DMS 273 treated with DMSO at 0.1 percent for 48 hours (cell line): ENCODE data around the gene PDZD7.
"Not testable (repeated sequence)": the region's sequence is repeated elsewhere in the genome, so short reads cannot be mapped to it uniquely, and the experiment has no call there.

Experiments used
- DNase-seq: peaks from one replicate; lab custom pipeline; 2025; lab: John Stamatoyannopoulos, UW

The PDZD7 gene

DNA sequence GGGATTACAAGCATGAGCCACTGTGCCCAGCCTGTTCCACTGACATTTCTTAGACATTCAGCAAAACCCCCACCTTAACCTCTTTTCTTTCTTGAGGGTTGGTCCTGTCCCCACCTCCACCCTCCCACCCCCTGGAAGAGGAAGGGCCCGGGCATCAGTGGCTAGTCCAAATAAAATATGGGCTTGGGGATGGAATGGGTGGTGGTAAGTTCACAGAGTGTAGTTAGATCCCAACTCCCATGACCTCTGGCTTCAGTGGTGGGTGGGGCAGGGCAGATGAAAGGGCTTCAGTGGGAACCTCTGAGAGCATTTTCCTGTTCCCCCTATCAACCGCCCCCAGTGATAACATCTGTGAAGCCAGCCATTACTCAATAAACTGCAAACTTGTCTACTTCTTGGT is 9.9 kb upstream of the PDZD7 start:
- DNase-seq = no peak

DNA sequence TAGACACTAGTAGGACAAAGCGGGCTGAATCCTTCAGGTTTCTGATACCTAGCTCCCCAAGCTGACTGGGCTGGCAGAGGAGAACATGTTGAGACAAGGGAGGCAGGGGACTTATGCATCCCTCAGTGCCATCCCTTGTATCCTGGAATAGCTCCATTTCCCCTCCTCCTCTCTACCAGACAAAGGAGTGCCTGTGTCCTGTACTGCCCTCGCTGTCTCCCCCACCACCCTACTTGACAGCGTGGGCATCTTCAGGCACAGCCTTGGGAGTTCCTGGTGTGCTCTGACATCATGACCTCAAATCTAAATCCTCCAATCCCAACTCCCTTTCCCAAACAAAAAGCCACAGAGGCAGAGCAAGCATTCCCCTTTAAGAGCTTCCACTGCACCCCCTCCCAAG is 9.1 kb upstream of the PDZD7 start:
- no peak for DNase-seq

DNA sequence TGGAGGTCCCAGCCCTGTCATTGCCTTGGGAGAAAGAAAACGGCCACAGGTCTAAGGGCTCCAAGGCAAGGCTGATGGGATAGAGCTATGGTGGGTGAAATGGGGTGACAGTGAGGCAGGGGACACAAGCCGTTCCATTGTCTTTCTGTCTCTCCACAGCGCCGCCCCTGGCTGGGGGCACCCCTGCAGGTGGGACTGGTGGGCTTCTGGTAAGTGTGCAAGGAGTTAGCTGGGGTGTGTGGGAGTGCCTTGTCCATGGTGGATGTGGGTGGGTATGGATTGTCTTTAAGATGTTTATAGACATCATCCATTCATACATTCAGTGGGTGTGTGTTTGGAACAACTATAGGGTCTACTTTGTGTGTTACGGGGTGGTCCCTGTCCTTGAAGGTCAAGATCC is 7.6 kb upstream of the PDZD7 start:
- no peak for DNase-seq

DNA sequence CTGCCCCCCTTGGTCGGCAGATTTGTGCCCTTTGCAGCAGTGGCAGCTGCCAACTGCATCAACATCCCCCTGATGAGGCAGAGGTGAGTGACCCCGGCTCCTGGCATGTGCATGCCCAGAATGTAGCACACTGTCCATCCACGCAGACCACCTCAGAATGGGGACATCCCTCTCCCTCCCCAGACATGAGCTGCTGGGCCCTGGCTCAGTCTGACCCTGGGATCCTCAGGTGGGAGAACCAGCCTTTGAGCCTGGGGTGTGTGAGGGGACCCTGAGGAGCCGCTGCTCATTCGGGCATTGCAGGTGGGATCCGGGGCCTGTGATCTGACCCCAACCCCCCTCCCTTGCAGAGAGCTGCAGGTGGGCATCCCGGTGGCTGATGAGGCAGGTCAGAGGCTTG is 5.8 kb upstream of the PDZD7 start:
- DNase-seq = no peak

DNA sequence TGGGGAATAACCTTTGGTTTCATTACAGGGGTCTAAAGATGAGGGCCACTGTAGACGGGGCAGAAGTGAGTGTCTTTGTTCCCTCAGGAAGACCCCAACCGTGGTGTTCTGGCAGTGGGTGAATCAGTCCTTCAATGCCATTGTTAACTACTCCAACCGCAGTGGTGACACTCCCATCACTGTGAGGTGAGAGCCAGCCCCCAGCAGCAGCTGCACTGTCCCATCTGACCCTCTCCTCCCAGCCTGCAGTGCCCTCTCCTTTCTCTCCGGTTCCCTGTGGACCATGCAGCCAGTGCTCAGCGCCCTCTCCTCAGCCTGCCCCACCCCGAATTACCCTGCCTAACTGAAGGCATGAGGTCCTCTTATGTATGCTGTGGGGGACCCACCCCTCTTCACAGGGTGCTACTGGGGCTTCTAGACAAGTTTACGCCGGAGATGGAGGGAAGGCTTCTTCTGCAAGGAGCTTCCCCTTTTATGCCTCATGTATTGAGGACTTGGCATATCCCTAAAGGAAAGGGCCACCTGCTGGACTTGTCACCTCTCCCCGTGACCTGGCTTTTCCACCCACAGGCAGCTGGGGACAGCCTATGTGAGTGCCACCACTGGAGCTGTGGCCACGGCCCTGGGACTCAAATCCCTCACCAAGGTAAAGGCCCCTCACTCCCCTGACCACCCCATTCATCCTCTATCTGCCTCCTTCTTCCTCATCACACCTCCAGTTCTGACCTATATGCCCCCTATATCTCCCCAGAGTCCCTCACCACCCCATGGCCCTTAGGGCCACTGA is 5.2 kb upstream of the PDZD7 start:
- no peak for DNase-seq

DNA sequence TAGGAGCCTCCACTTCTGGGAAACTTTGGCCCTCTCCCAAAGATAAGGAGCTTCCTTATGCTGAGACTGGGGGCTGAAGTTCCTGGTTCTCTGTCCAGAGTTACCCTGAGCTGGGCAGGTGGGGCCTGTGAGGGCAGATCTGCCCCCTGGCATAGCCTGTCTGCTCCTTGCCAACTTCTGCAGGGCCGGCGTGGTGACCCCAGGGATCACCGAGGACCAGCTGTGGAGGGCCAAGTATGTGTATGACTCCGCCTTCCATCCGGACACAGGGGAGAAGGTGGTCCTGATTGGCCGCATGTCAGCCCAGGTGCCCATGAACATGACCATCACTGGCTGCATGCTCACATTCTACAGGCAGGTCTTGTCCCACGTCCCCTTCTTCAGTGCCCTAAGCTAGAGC is 4.4 kb upstream of the PDZD7 start:
- DNase-seq = no peak

DNA sequence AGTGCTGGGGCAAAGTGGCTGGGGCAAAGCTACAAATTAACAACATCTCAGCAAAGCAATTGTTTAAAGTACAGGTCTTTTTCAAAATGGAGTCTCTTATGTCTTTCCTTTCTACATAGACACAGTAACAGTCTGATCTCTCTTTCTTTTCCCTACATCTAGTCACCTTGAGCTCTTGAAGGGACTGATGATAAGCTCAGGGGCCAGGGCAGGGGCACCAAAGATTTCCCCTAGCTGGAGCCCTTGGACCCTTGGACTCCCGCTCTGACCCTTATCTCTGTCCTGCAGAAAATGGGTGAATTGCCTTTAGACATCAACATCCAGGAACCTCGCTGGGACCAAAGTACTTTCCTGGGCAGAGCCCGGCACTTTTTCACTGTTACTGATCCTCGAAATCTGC is 3.5 kb upstream of the PDZD7 start:
- not testable (repeated sequence) for DNase-seq

DNA sequence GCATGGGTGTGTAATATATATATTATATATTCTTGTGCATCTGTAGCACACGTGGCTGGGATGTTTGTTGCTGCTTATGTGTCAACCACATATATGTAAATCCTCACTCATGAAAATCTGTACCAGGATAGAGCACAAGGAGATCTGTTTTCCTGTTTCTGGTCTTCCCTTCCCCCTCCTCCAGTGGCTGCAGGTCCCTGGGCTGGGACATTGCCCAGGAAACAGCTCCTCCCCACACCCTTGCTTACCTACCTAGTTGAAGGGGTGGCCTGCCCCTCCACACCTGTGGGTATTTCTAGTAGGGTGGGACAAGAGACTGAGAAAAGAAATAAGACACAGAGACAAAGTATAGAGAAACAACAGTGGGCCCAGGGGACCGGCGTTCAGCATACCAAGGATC is 2.3 kb upstream of the PDZD7 start:
- no peak for DNase-seq

DNA sequence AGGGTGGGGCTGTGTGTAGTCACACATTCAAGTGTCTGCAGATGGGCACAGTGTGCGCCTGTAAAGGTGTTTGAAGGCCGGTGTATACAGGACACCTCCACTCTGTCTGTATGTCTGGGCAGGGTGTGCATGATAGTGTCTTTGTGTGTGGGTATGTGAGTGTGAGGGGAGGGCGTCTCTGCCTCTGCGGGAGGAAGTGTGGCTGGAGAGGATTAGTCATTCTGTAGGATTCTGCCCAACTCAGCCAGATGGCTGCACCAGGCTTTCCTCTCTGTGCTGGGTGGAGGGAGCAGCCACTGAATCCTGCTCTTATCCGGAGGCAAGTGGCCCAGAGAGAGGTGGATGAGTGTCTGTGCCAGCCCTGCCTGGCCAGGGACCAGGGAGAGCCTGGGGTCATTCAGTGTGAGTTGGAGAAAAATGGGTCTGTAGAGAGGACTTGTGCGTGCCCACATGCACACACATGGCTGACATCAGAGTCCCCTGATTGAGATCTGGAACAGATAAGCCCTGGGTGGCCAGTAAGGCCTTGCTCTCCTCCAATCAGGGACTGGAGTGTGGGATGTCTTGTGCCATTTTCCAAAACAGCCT is 1.8 kb upstream of the PDZD7 start:
- DNase-seq = peak; percentile 76

DNA sequence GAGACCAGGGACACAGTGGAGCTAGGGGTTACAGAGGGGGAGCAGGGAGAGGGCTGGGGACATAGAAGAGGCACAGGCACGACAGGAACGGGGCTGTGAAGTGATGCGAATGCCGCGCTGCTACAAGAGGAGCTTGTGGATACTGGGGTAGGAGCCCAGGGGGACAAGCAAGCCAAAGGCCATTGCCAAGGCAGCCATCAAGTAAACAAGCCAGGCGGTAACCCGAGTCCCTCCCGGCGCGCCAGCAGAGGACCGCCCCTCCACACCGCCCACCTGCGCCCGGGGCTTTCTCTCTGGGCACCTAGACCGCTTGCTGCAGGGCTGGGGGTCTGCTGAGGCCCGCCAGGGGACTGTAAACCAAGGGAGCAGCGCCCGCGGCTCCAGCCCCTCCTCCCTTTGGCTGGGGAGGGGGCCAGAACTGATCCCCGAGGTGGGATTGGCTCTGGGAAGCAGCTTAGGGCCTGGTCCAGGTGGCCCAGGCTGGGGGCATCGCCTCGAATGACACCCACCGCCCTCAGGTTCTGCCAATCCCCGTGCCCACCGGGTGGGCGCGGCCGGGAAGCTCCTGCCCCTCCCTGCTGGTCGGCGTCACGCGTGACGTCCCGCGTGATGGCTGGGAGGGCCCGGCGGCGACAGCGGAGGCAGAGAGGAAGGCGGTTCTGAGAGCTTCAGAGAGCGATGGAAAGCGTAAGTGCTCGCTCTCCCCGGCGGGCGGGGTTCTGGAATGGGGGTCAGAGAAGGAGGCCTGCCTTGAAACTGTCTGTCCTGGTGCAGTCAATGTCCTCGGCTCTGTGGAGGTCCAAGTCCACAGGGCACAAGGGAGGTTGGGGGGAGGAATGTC is 1.1 kb upstream of the PDZD7 start:
- DNase-seq = no peak

DNA sequence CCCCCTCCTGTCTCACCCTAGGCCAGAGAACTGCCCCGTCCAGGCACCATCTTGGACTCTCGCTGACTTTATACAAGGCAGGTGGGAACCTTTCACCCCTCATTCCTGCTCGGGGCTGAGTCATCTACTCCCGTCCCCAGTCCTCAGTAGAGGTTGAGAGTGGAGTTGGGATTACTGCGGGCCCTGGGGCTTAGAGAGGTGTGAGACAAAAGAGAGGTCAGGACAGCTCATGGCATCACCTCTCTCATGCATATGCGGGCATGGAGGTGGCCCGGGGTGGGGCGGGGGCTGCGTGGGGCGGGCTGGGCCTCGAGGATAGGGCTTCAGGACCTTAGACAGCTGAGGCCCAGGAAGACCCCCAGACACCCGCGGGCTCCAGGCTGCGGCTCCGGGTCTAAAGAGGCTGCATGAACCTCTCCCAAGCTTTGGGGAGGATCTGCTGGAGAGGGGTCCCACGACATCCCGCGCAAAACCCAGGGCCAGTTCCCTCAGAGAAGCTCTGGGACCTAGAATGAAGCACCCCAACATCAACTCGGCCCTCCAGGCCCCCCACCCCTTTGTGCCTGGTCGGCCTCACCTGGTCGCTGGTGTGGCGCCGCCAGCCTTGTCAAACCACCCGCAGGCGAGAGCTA is 317 bp downstream of the PDZD7 start:
- no peak for DNase-seq

DNA sequence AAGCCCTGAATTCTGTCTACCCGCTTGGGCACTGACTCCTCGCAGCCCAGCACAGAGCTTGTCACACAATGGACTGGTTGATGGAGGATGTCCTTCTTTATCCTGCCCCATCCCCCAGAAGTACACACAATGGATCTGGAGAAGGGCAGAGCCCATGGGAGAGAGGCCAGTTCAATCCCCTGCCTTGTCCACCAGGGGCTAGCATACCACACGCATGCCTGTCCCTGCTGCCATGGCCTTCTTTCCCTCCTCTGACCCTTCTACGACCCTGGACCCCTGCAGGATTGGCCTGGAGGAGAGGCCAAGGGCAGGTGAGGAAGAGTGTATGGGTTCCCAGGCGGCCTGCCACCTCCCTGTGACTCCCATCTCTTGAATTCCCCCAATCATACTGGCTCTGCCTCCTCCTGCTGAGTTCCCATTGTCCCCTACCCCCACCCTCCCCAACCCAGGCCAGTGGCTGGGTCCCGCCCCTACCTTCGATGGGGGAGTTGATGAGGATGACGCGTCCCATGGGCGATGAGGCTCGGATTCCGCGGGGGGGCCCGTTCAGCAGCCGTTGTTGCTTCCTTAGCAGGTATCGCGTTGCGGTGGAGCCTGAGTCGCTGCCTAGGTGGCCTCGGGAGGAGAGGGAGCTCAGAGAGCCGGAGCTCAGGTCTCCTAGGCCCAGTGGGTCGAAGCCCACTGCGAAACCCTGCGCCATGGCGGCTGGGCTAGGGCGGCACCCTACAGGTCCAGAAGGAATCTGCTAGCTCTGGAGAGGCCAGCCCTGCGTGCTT is 1.2 kb downstream of the PDZD7 start:
- no peak for DNase-seq

DNA sequence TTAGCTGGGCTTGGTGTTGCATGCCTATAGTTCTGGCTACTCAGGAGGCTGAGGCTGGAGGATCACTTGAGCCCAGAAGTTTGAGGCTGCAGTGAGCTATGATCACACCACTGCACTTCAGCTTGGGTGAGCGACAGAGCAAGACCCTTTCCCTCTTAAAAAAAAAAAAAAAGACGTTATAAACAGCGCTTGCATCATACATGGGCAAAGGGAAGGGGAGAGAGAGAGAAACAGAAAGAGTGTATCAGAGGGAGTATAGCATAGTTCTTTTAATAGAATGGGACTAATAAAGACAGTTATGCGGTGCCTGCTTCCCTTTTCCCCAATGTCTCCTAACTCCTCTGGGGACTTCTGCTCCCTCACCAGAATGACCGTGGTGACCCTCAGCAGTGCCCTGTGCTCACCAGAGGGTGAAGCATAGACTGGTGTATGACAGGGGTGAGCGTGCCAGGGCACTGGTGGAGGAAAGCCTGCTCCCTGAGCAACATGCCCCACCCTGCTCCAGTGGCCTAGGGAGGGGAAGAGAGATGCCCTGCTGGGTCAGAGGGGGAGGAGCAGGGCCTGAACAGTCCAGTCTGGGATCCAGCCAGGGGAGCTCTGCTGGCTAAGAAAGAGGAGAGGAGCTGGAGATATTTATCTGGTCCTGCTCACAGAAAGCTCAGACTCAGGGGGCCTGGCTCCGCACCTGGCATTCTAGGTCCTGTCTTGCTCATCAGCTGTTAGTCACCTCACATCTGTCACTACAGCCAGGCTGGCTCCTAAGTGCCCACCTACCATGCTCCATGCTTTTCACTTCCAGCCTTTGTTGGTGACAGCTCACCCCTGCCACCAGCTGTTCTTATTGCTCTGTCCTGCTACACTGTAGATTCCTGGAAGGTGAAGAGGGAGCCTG is 2.2 kb downstream of the PDZD7 start:
- no peak for DNase-seq

DNA sequence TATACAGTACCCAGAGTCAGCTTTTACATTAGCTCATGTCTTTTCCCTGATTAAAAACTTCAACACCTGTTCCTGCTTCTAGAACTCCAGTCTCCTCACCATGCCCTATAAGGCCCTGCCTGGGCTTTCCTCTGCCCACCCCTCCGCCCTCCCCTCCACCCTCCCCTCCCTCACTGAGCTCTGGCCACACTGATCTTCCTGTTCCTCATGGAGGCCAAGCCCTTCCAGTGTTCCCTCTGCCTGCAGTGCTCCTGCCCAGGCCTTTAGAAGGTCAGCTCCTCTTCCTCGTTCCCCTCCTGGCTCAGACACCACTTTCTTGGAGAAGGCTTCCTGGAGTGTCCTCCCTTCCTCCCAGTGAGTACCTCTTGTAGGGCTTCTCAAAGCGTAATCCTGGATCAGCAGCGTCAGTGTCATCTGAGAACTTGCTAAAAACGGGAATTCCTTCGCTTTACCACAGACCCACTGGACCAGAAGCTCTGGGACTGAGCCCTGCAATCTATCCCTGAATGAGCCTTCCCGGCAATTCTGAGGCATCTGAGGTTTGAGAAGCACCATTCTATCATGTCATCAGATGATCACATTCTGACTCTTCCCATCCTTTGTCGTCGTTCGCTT is 3.7 kb downstream of the PDZD7 start:
- no peak for DNase-seq

DNA sequence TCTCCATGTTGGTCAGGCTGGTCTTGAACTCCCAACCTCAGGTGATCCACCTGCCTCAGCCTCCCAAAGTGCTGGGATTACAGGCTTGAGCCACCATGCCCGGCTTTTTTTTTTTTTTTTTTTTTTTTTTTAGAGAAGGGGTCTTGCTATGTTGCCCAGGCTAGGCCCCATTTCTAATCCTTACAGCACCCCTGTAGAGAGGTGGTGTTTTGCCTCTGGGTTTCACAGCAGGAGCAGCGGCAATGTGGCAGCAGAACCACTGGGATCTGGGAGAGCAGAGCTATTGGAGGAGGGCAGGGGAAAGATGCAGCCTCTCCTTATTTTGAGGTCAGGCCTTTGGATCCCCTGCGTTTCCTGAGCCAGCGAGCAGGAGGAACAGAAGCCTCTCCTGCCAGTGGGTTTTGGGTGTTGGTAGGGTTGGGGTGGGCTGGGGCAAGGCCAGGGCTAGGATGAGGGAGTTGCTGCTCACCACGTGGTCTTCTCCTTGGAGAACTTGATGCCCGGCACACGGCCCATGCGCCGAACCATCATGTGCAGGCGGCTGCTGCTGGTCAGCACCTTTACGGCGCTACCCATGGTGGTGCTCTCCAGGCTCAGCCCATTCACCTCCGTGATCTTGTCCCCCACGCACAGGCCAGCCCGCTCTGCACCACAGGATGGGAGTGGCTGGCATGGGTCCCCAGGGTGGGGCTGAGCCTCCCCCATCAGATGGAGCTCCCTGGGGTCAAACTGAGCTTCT is 7.8 kb downstream of the PDZD7 start:
- DNase-seq = no peak

DNA sequence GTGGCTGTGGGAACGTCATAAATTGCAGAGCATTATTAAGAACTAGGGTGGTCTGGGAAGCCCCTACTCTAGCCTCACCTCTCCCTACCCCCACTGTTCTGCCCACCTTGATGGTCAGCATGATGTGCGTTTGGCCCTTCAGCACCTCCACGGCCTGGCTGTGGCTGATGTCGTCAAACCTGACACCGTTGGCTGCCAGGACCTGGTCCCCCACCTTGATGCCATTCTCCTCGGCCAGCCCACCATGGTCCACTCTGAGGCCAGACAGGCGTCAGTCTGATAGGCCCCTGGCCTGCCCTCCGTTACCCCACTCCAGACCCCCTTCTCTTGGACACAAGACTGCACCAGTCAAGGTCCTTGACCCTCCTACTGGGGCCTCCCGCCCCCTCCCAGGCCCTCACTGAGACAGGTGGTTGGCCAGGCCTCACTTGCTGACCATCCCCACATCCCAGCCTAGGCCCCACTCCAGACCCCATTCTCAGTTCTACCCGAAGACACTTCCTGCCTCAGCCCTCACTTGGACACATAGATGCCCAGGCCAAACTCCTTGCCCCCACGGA is 9.2 kb downstream of the PDZD7 start:
- no peak for DNase-seq

DNA sequence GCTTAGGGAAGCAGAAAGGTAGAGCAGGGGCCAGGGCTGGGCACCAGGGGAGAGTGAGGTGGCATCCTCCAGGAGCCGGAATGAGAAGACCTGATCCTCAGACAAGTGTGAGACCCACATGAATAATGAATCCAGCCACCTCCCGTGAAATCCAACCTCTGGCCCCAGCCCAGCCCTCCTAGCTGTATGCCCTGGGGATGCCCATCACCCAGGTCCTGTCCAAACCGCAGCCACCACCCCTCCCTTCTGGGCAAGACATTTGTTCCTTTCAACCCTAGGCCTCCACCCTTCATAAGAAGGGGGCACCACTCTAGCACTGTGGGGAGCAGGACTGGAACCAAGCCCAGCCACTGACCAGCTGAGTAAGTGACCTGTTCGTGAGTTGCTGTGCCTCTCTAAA is 9.7 kb downstream of the PDZD7 start:
- no peak for DNase-seq

DNA sequence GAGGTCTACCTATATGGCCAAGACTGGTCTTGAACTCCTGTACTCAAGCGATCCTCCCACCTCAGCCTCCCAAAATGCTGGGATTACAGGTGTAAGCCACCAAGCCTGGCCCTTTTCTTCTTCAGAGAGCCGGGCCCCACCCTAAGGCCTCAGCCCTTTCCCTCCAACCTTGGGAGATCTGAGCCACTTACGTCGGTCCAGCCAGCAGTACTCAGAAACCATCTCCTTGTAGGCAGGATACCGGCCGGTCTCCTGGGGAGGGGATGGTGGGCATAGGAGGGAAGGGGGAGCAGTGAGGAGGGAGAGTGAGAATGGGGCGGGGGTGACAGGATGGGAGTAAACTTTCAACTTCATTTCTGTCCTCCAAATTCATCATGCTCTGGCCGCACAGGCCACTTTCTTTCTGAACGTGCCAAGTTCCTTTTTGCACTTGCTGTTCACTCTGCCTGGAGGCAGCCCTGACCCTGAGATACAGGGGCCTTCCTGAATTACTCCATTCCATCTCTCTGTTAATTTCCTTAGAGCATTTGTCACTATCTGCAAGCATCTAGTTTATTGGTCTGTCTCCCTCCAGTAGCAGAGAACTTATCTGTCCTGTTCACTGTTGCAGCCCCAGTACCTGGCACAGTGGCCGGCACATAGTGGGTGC is 10.4 kb downstream of the PDZD7 start:
- no peak for DNase-seq

DNA sequence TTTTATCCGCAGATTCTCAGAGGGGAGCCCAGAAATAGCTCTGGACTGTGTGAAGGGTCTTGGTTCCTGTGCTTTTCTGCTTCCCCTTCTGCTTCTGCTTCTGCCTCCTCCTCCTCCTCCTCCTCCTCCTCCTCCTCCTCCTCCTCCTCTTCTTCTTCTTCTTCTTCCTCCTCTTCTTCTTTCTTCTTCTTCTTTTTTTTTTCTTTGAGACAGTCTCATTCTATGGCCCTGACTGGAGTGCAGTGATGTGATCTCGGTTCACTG is 11.6 kb downstream of the PDZD7 start:
- no peak for DNase-seq
